Measurements from ENCODE around the gene BACE2.

DNA sequence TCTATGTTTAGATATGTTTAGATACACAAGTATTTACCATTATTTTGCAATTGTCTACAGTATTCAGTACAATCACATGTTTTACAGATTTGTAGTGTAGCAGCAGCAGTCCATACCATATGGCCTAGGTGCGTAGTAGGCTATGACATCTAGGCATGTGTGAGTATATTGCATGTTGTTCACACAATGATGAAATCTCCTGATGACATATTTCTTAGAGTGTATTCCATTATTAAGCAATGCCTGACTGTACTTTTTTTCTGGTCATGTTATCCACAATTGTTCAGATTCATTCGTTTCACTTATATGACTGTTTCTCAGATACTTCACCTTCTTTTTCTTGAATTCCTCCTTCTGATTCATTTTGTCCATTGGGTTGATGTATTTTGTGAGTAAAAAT lies 9.9 kb upstream of the BACE2 start:
- TF ChIP-seq SUZ12 (IDR thresholded peaks at IDR 0.05) (no peak), TARDBP (IDR thresholded peaks at IDR 0.05) (no peak), FOXK2 (IDR thresholded peaks at IDR 0.05) (no peak), CTBP1 (IDR thresholded peaks at IDR 0.05; ENCODE audit: borderline replicate concordance) (no peak), SP1 (IDR thresholded peaks at IDR 0.05) (no peak), FOXM1 (IDR thresholded peaks at IDR 0.05; ENCODE audit: borderline replicate concordance) (no peak), NFRKB (IDR thresholded peaks at IDR 0.05) (no peak), LEF1 (IDR thresholded peaks at IDR 0.05; ENCODE audit: borderline replicate concordance) (no peak), HDGF (IDR thresholded peaks at IDR 0.05; ENCODE audit: borderline replicate concordance) (no peak), BHLHE40 (IDR thresholded peaks at IDR 0.05; ENCODE audit: borderline replicate concordance) (no peak), ARNT (IDR thresholded peaks at IDR 0.05) (no peak)
- TF ChIP-seq, protein P1, sequence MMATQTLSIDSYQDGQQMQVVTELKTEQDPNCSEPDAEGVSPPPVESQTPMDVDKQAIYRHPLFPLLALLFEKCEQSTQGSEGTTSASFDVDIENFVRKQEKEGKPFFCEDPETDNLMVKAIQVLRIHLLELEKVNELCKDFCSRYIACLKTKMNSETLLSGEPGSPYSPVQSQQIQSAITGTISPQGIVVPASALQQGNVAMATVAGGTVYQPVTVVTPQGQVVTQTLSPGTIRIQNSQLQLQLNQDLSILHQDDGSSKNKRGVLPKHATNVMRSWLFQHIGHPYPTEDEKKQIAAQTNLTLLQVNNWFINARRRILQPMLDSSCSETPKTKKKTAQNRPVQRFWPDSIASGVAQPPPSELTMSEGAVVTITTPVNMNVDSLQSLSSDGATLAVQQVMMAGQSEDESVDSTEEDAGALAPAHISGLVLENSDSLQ (IDR thresholded peaks at IDR 0.05) = no peak
